Stimulated activated naive CD8-positive, alpha-beta T cell treated with anti-CD3 and anti-CD28 coated beads, Interleukin-15, amount 100 ng/mL, for 72 hours (primary cell): ENCODE measurements around the gene ALAS1.
A peak's percentile ranks its signal among the peaks of the same experiment; 100 is the strongest.

Experiments
- ATAC-seq: fragments of 150-1000 bp; cut with Tn5 transposase; 2 replicates; pipeline ENCODE4 v1.10.0; 2021; ENCODE audit warnings: mild to moderate bottlenecking, moderate library complexity
- DNase-seq, 2 donors: peaks; one replicate each; pipeline ENCODE4 v3.0.0; 2021 to 2022
- H3K27ac Mint-ChIP-seq, 2 donors: one replicate each; pipeline ENCODE4 v1.8.0; 2022; ENCODE audit warnings: mild to moderate bottlenecking in 2 of 2, mixed read lengths in 2 of 2, moderate library complexity in 2 of 2
- H3K27me3 Mint-ChIP-seq: one replicate; pipeline ENCODE4 v1.8.0; 2022; ENCODE audit warnings: mixed read lengths
- H3K4me1 Mint-ChIP-seq: one replicate; pipeline ENCODE4 v1.8.0; 2022; ENCODE audit warnings: mild to moderate bottlenecking, mixed read lengths
- H3K4me3 Mint-ChIP-seq, 2 donors: one replicate each; pipeline ENCODE4 v1.8.0; 2022; ENCODE audit warnings: mild to moderate bottlenecking in 2 of 2, mixed read lengths in 2 of 2, moderate library complexity in 1 of 2
- H3K9me3 Mint-ChIP-seq, 2 donors: one replicate each; pipeline ENCODE4 v1.8.0; 2022; ENCODE audit warnings: mixed read lengths in 2 of 2

The ALAS1 gene

DNA sequence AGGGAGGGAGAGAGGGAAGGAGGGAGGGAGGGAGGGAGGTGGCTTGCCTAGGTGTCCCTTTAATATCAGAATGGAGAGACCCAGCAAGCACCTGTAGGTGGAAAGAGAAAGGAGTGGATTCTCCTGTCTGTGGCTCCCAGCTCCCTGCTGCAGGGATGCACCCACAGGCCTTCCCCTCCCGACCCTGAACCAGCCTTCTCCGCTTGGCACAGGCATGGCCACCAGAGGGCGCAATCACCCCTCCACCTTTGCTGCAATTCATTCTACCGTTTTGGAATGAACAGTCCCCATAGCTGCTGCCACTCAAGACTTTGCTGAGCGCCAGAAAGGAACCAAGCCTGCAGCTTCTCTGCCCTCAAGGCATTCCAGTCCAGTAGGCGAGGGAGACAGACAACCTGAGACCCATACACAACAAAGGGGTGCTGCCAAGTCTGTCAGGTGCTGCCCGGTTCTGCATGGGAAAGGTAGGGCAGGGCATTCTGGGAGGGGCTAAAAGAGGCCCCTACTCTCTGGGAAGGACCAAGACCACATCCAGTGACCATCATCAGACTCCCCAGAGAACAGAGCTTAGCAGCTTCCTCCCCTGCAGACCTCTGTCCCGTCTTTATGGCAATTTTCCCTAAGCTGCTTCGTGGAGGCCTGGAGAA, 22.5 kb downstream of the ALAS1 start:
- Mint-ChIP-seq H3K4me3 (peak overlapping the region; percentile 42 to 65), H3K4me1 (peaks cover 91% of the 10 kb centered on the region), H3K9me3 (no peaks in the 10 kb centered on the region), H3K27me3 (no peaks in the 10 kb centered on the region), H3K27ac (no peak overlapping the region)
- peak; percentile 86 to 88 for DNase-seq
- ATAC-seq = peak; percentile 76

DNA sequence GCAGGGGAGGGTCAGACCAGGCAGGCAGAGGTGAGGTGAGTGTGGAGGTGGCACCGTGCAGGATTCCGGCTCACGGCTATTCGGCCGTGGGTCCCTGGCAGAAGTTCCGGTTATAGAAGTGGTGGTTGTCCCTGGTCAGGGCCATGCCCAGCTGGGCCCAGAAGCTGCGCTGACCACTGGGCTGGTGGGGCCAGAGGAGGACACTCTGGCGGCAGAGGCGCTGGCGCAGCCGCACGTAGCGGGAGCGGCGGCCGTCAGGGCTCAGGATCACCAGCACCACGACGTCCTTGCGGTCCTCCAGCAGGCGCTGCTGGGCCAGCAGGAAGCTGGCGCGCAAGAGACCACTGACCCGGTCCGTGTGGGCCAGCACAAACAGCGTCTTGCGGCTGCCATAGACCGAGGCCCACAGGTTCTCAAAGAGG, 23.2 kb downstream of the ALAS1 start:
- H3K27ac Mint-ChIP-seq = no peak overlapping the region
- H3K4me1 Mint-ChIP-seq = peaks cover 98% of the 10 kb centered on the region
- H3K27me3 Mint-ChIP-seq = no peaks in the 10 kb centered on the region
- no peak for ATAC-seq
- H3K4me3 Mint-ChIP-seq = peak overlapping the region; percentile 83 to 90
- DNase-seq = no peak
- no peaks in the 10 kb centered on the region for H3K9me3 Mint-ChIP-seq

DNA sequence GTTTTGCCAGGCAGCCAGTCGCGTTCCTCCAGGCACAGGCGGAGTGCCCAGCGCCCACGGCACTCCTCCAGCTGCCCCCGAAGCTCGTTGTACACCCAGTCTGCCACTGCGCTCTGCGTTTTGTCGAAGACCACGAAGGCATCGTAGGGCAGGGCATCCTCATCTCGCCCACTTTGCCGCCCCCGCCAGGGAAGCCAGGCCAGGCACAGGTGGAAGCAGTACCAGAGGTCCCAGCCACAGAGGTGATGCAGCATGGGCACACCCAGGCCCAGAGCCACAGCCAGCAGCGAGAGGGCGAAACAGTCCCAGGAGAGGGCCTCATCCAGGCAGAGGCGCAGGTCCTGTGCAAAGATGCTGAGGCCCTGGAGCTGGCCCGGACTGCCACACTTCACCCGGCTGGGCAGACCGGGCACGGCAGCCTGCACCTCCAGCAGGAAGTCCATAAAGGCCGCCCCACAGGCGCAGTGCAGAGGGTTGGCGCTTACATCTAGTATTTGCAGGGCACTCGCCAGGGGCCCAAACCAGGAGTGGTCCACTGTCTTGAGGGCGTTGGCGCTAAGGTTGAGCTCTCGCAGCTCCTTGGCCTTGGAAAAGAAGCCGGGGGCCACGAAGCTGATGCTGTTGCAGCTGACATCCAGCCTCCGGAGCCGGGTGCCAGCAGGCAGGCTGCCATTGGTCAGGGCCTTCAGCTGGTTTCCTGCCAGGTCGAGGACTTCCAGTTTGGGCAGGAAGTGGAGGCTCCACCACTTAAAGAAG, 23.8 kb downstream of the ALAS1 start:
- ATAC-seq (peak; percentile 64), DNase-seq (peak in 1 of 2 donors; percentile 76)
- H3K9me3 Mint-ChIP-seq = no peaks in the 10 kb centered on the region
- peak overlapping the region; percentile 91 for H3K27ac Mint-ChIP-seq
- no peaks in the 10 kb centered on the region for H3K27me3 Mint-ChIP-seq
- H3K4me1 Mint-ChIP-seq = peaks cover 99% of the 10 kb centered on the region
- H3K4me3 Mint-ChIP-seq = peak overlapping the region; percentile 83 to 90

DNA sequence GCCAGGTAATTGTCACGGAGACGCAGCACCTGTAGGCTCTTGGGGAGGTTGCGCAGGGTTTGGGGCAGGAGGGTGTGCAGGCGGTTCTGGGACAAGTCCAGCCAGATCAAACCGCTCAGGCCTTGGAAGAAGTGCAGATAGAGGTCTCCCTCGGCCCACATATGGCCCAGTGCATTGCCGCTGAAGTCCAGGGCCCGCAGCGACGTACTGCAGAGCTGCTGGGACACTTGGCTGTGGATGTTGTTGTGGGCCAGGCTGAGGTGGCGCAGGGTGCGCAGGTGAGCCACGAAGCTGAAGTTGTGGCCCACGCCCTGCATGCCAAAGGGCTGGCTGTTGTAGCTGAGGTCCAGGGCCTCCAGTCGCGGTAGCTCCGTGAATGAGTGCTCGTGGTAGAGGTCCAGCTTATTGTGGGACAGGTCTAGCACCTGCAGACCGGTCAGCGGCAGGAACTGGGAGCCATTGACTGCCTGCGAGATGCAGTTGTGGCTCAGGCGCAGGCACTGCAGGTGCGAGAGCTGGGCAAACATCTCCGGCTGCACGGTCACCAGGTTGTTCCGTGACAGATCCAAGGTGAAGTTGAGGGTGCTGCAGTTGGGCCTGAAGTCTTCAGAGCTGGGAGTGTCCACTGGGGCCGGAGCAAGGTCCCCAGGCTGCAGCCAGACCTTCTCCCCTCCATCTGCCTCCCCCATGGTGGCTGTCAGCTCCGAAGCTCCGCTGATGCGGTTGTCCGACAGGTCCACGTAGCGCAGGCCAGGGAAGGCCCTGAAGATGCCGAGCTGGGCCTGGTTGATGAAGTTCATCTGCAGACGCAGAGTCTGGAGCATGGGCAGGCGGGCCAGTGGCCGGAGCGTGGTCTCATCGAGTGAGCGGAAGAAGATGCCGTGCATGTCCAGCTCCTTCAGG, 24.6 kb downstream of the ALAS1 start:
- DNase-seq = no peak
- Mint-ChIP-seq H3K27ac (peak overlapping the region; percentile 91), H3K4me1 (peaks cover 99% of the 10 kb centered on the region)

DNA sequence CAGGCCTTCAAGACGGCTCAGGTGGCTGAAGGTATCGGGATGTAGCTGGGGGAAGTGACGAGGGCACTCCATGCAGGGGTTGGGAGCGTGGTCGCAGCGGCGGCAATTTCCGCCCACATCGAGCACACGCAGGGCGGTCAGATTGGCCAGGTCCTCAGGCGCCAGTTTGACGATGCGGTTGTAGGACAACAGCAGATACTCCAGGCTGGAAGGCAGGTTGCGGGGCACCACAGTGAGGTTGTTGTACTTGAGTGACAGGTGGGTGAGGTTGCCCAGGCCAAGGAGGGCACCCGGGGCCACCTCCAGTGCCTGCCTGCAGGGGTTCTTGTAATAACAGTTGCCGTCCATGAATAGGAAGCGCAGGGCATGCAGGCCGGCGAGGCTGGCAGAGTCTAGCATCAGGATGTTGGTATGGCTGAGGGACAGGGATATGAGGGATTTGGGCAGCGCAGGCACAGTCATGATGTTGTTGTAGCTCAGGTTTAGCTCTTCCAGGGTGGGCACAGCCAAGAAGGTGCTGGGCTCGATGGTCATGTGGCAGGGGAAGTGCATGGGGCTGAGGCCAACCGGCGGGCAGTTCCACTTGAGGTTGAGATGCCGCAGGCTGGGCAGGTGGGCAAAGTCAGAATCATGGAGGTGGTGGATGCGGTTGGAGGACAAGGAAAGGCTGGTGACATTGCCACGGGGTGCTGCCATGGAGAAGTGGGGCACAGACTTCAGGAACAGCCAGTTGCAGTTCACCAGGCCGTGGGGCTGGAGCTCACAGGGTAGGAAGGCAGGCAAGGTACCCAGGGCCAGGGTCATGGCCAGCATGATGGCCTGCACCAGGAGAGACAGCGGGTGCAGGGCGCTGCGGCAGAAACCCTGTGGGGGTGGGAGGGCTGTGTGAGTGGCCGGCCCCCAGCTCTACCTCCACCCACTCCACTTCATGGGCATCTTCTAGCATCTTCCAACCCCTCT, 25.8 kb downstream of the ALAS1 start:
- H3K4me3 Mint-ChIP-seq = peak overlapping the region; percentile 20 to 83
- H3K9me3 Mint-ChIP-seq = no peaks in the 10 kb centered on the region
- peak overlapping the region in 1 of 2 donors; percentile 86 for H3K27ac Mint-ChIP-seq
- peaks cover 98% of the 10 kb centered on the region for H3K4me1 Mint-ChIP-seq
- ATAC-seq (no peak), DNase-seq (no peak)
- H3K27me3 Mint-ChIP-seq = no peaks in the 10 kb centered on the region

More for the DNA sequence above, 24.6 kb downstream of the ALAS1 start:
- H3K4me3 Mint-ChIP-seq = peak overlapping the region; percentile 83 to 90
- ATAC-seq = no peak
- no peaks in the 10 kb centered on the region for H3K27me3 Mint-ChIP-seq
- no peaks in the 10 kb centered on the region for H3K9me3 Mint-ChIP-seq

DNA sequence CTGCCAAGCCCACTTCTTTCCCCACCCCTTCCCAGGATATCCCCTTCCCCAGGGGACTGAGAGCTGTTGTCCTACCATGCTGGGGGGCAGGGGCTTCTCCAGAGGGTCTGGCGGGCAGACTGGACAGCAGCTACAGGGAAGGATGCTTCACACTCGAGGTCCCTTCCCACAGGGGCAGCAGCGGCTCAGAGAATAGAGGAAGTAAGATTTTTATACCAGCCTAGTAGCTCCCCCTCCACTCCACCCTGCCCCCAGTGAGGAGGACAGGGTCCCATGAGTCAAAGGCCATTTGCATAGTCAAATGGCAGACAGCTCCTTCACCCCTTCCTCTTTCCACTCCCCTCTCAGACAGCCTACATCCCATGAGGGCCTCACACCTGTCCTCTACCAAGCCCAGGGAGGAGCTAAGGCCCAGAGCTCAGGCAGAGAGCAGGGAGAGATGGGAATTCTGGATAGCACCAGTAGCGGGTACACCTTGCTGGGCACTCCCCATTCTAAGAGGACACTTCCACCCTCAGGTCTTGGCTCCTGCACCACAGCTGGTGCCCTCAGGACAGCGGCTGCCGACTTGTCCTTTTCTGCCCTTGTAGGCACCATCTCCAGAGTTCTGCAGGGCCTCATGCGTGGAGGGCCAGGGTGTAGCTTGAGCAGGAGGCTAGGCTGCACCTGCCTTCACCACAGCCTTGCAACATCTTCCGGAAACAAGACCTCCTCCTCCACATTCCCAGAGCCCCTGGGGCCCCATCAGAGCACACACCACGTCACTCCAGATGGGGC, 27.7 kb downstream of the ALAS1 start, which contains the start of gene TLR9:
TSS of gene TLR9 (minus strand) at position 194 of the 777 bp plus-strand sequence. CDS start at position 78, 116 bp downstream.
- ATAC-seq = peak; percentile 69
- Mint-ChIP-seq H3K27ac (peak within 1 kb of the TSS; percentile 72 to 95), H3K9me3 (no peaks in the 10 kb centered on the region), H3K4me3 (peak within 1 kb of the TSS; percentile 68 to 72), H3K27me3 (no peaks in the 10 kb centered on the region), H3K4me1 (peaks cover 94% of the 10 kb centered on the region)
- peak in 1 of 2 donors; percentile 50 for DNase-seq

DNA sequence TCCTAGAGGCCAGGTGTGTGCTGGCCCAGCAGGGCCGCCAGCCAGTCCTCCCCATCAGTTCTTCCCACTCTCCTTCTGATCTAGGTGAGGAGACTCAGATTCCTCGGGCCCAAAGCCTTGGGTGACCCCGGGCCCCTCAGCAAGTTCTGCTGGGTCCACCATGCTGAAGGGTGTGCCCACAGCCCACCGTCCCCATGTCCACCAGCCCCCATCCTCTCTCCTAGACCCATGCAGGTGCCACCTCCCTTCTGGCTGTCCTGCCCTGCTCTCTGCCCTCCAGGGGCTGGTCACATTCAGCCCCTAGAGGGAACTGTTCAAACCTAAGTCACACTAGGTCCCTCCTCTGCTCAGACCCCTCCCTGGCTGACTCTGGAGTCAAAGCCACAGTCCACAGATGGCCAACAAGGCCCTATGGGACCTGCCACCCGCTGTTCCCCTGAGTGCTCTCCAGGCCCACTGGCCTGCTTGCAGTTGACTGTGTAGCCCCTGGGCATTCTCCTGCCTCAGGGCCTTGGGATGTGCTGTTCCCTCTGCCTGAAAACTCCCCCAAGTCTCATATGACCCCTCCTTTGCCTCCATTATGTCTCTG, 28.4 kb downstream of the ALAS1 start:
- ATAC-seq = peak; percentile 35
- H3K27me3 Mint-ChIP-seq = no peaks in the 10 kb centered on the region
- peak overlapping the region; percentile 72 to 95 for H3K27ac Mint-ChIP-seq
- no peaks in the 10 kb centered on the region for H3K9me3 Mint-ChIP-seq
- H3K4me3 Mint-ChIP-seq = peak overlapping the region; percentile 68 to 72
- no peak for DNase-seq
- H3K4me1 Mint-ChIP-seq = peaks cover 94% of the 10 kb centered on the region

DNA sequence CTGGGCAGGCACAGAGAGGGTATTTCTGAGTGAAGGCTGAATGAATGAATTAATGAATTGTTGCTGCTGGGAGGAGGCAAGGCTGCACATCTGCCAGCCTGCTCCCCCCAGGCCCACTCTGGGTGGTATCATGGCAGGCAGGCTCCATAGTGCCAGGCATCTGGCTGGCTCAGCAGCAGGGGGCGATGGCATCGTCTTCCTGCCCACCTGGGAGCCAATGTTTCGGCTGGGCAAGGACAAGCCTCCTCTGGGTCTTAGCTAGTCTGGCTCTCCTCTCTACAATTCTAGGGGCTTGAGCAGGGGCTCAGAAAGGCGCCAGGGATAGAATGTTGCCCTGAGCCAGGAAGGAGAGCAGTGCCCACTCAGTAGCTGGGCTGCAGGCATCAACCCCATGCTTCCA, 29.2 kb downstream of the ALAS1 start:
- H3K27me3 Mint-ChIP-seq = no peaks in the 10 kb centered on the region
- H3K4me3 Mint-ChIP-seq = no peak overlapping the region
- no peaks in the 10 kb centered on the region for H3K9me3 Mint-ChIP-seq
- DNase-seq = no peak
- H3K27ac Mint-ChIP-seq = peak overlapping the region; percentile 67 to 71
- H3K4me1 Mint-ChIP-seq = peaks cover 94% of the 10 kb centered on the region
- no peak for ATAC-seq

DNA sequence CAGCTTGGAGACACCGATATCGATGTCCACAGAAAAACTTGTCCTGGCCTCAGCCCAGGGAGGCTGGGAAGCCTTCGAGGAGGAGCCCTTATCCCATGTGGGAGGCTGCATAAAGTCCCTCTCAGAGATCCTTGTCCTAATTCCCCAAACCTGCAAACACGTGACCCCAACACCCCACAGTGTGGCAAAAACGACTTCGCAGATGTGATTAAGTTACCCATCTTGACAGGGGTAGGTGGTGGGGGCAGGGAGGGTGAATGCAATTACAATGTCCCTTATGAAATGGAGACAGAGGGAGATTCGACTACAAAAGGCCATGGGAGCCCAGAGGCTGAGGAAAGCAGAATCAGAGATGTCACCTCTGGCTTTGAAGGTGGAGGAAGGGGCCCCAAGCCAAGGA, 29.8 kb downstream of the ALAS1 start:
- Mint-ChIP-seq H3K4me3 (no peak overlapping the region), H3K4me1 (peaks cover 94% of the 10 kb centered on the region), H3K27ac (no peak overlapping the region), H3K9me3 (no peaks in the 10 kb centered on the region), H3K27me3 (no peaks in the 10 kb centered on the region)
- no peak for DNase-seq
- no peak for ATAC-seq

DNA sequence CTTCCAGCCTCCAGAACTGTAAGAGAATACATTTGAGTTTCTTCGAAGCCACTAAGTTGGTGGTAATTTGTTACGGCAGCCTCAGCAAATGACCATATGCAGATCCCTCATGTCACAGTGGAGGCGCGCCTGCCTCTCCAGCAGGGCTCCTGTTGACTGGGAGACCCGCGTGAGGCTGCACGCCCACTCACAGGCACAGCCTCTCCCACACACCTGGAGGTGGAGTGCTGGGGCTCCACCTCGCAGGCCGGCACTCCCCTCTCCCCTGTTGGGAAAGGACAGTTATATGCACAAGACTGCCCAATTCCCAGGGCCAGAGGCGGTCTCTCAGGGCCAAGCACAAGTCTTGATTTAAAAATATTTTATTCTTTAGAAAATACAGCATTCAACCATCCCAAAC, 30.3 kb downstream of the ALAS1 start:
- Mint-ChIP-seq H3K4me1 (peaks cover 94% of the 10 kb centered on the region), H3K4me3 (no peak overlapping the region), H3K9me3 (no peaks in the 10 kb centered on the region), H3K27ac (no peak overlapping the region), H3K27me3 (no peaks in the 10 kb centered on the region)
- ATAC-seq (no peak), DNase-seq (no peak)

DNA sequence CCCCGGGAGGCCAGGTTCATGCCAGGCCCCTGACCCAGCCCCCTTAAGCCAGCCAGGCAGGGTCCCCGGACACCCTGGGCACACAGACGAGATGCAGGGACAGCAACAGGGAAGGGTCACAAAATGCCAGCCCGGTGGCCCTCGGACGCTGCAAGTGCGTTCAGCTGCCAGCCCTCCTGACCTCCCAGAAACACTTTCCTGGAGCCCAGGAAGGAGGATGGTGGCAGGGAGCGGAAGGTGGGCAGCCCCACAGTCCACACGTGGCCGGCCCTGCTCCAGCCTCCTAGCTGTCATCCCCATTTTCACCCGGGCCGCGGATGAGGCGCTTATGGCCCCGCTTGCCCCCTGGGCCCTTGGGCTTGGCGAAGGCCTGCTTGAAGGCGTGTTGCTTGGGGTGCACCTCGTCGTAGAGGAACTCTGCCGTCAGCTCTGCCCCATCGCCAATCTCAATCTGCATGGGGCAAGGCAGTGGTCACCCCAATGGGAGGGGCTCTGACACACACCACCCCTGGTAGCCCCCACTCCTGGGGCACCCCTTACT, 30.9 kb downstream of the ALAS1 start:
- H3K4me1 Mint-ChIP-seq = peaks cover 94% of the 10 kb centered on the region
- H3K27ac Mint-ChIP-seq = no peak overlapping the region
- no peak for ATAC-seq
- DNase-seq = no peak
- no peak overlapping the region for H3K4me3 Mint-ChIP-seq
- H3K9me3 Mint-ChIP-seq = no peaks in the 10 kb centered on the region
- H3K27me3 Mint-ChIP-seq = no peaks in the 10 kb centered on the region

DNA sequence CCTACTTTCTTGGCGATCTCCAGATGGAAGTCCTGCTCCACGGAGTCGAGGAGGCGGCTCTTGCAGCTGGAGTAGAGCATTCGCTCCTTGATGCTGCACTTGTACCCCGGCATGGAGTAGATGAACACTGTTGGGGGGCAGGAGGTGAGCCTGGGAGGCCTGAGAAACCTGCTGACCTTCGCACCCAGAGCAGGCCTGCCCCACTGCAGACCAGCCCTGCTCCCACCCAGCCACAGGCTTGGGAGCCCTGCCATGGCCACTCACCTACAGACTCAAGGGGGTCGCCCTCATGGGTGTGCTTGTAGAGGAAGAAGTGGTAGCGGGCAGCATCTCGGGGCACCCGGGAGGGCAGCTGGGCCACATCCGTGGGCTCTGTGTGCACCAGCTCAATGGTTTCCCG, 31.7 kb downstream of the ALAS1 start:
- H3K27ac Mint-ChIP-seq = peak overlapping the region in 1 of 2 donors; percentile 40
- ATAC-seq (no peak), DNase-seq (no peak)
- no peak overlapping the region for H3K4me3 Mint-ChIP-seq
- peaks cover 94% of the 10 kb centered on the region for H3K4me1 Mint-ChIP-seq
- no peaks in the 10 kb centered on the region for H3K9me3 Mint-ChIP-seq
- H3K27me3 Mint-ChIP-seq = no peaks in the 10 kb centered on the region

DNA sequence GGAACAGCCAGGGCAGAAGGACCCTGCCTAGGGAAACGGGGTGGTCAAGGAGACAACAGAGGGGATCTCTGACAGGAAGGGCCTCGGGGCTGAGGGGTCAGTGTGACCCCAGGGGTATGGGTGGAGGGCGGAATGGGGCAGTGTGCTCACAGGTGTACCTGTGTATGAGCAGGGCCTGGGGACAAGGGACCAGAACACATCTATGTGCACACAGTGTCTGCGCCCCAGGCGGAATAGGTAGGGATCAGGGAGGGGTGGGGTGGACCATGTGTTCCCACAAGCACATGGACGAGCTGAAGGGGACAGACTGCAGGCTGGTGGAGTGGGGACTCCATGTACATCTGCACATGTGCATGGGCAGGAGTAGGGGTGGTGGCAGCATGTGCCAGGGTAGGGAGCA, 32.5 kb downstream of the ALAS1 start:
- peak overlapping the region in 1 of 2 donors; percentile 71 for H3K27ac Mint-ChIP-seq
- no peaks in the 10 kb centered on the region for H3K27me3 Mint-ChIP-seq
- H3K4me3 Mint-ChIP-seq = no peak overlapping the region
- DNase-seq = no peak
- no peaks in the 10 kb centered on the region for H3K9me3 Mint-ChIP-seq
- no peak for ATAC-seq
- H3K4me1 Mint-ChIP-seq = peaks cover 94% of the 10 kb centered on the region
